WTC11 (cell line): ENCODE measurements around the gene STON2. TPM values are rescaled to one million over a fixed set of nuclear protein-coding genes. Genes with fewer than 3 reads are reported as not detected.

Source experiments
- ATAC-seq: fragments of 200-7000 bp; cut with Tn5 transposase; 2 replicates; pipeline ENCODE4 v1.10.0; 2021; ENCODE audit warnings: mild to moderate bottlenecking, moderate library complexity
- CTCF ChIA-PET: fragments of 300-600 bp; sonication (Branson Sonifier 250); formaldehyde crosslinking; loops from one replicate; lab custom pipeline; 2021; ENCODE audit warnings: antibody characterized with exemption; lab: Charles Lee
- POLR2A ChIA-PET: fragments of 350-600 bp; sonication (Branson Sonifier 250); formaldehyde crosslinking; loops from one replicate; lab custom pipeline; 2021; ENCODE audit warnings: antibody characterized with exemption; lab: Charles Lee
- DNase-seq: peaks from one replicate; pipeline ENCODE4 v3.0.0; 2021; ENCODE audit warnings: low spot score
- H3K27ac Mint-ChIP-seq: 2 replicates; pipeline ENCODE4 v1.8.0; 2021; ENCODE audit warnings: mixed read lengths
- H3K27me3 Mint-ChIP-seq: 2 replicates; pipeline ENCODE4 v1.8.0; 2021; ENCODE audit warnings: low read depth, mild to moderate bottlenecking, moderate library complexity, mixed read lengths
- H3K36me3 Mint-ChIP-seq: 2 replicates; pipeline ENCODE4 v1.8.0; 2021; ENCODE audit warnings: mixed read lengths
- H3K4me1 Mint-ChIP-seq: 2 replicates; pipeline ENCODE4 v1.8.0; 2022; ENCODE audit warnings: mixed read lengths
- H3K4me3 Mint-ChIP-seq: 2 replicates; pipeline ENCODE4 v1.8.0; 2021; ENCODE audit warnings: mild to moderate bottlenecking, moderate library complexity, mixed read lengths
- H3K9me3 Mint-ChIP-seq: 2 replicates; pipeline ENCODE4 v1.8.0; 2021; ENCODE audit warnings: mixed read lengths
- ARID4B ChIP-seq: sonication (generic); formaldehyde crosslinking; IDR thresholded peaks from 2 replicates; pipeline ENCODE4 v1.8.0; 2023; ENCODE audit warnings: missing genetic modification reagents, mild to moderate bottlenecking, borderline replicate concordance
- ATF2 ChIP-seq: sonication (generic); formaldehyde crosslinking; IDR thresholded peaks from 2 replicates; pipeline ENCODE4 v1.8.1; 2022; ENCODE audit warnings: low read depth, missing genetic modification reagents, borderline replicate concordance
- ATF3 ChIP-seq: sonication (generic); formaldehyde crosslinking; conservative IDR thresholded peaks from 2 replicates; pipeline ENCODE4 v1.8.1; 2022; ENCODE audit warnings: mild to moderate bottlenecking, missing genetic modification reagents
- CREB1 ChIP-seq: sonication (generic); formaldehyde crosslinking; IDR thresholded peaks from 2 replicates; pipeline ENCODE4 v1.8.0; 2023; ENCODE audit warnings: mild to moderate bottlenecking, missing genetic modification reagents
- CREM ChIP-seq: sonication (generic); formaldehyde crosslinking; IDR thresholded peaks from 2 replicates; pipeline ENCODE4 v1.8.1; 2022; ENCODE audit warnings: mild to moderate bottlenecking, missing genetic modification reagents, moderate library complexity
- ELF4 ChIP-seq: sonication (generic); formaldehyde crosslinking; IDR thresholded peaks from 2 replicates; pipeline ENCODE4 v1.8.1; 2022; ENCODE audit warnings: low read depth, mild to moderate bottlenecking, moderate library complexity, missing genetic modification reagents
- FOXK1 ChIP-seq: sonication (generic); formaldehyde crosslinking; IDR thresholded peaks from 2 replicates; pipeline ENCODE4 v1.8.0; 2022; ENCODE audit warnings: mild to moderate bottlenecking, moderate library complexity, missing genetic modification reagents
- FOXP1 ChIP-seq: sonication (generic); formaldehyde crosslinking; IDR thresholded peaks from 2 replicates; pipeline ENCODE4 v1.8.0; 2022; ENCODE audit warnings: missing genetic modification reagents, mild to moderate bottlenecking, moderate library complexity, borderline replicate concordance
- GRHL2 ChIP-seq: fragments of 250-450 bp; sonication (Bioruptor Pico); IDR thresholded peaks from 2 replicates; pipeline ENCODE4 v1.8.0; 2022; ENCODE audit warnings: mild to moderate bottlenecking, moderate library complexity; ENCODE audit not compliant: insufficient replicate concordance, severe bottlenecking
- JAZF1 ChIP-seq: fragments of 250-450 bp; sonication (Bioruptor Pico); IDR thresholded peaks from 2 replicates; pipeline ENCODE4 v1.9.0; 2021; ENCODE audit warnings: moderate library complexity, mild to moderate bottlenecking, inconsistent platforms
- MAX ChIP-seq: sonication (generic); formaldehyde crosslinking; IDR thresholded peaks from 2 replicates; pipeline ENCODE4 v1.8.0; 2022; ENCODE audit warnings: mild to moderate bottlenecking, missing genetic modification reagents
- MLX ChIP-seq: sonication (generic); formaldehyde crosslinking; IDR thresholded peaks from 2 replicates; pipeline ENCODE4 v1.8.1; 2023; ENCODE audit warnings: mild to moderate bottlenecking, missing genetic modification reagents, moderate library complexity
- PRRX2 ChIP-seq: fragments of 250-450 bp; sonication (Bioruptor Pico); IDR thresholded peaks from 2 replicates; pipeline ENCODE4 v1.8.0; 2021; ENCODE audit warnings: mild to moderate bottlenecking
- RORB ChIP-seq: fragments of 250-450 bp; sonication (Bioruptor Pico); IDR thresholded peaks from 2 replicates; pipeline ENCODE4 v1.9.0; 2021; ENCODE audit warnings: mild to moderate bottlenecking
- TEAD4 ChIP-seq: sonication (generic); formaldehyde crosslinking; IDR thresholded peaks from 2 replicates; pipeline ENCODE4 v1.8.0; 2022; ENCODE audit warnings: mild to moderate bottlenecking, missing genetic modification reagents
- USF1 ChIP-seq: sonication (generic); formaldehyde crosslinking; IDR thresholded peaks from 2 replicates; pipeline ENCODE4 v1.8.0; 2022; ENCODE audit warnings: mild to moderate bottlenecking, missing genetic modification reagents
- USF2 ChIP-seq: sonication (generic); formaldehyde crosslinking; IDR thresholded peaks from 2 replicates; pipeline ENCODE4 v1.8.1; 2023; ENCODE audit warnings: mild to moderate bottlenecking, missing genetic modification reagents, moderate library complexity
- ZNF121 ChIP-seq: sonication (generic); formaldehyde crosslinking; IDR thresholded peaks from 2 replicates; pipeline ENCODE4 v1.8.0; 2023; ENCODE audit warnings: missing genetic modification reagents
- ZNF425 ChIP-seq: fragments of 250-450 bp; sonication (Bioruptor Pico); conservative IDR thresholded peaks from 2 replicates; pipeline ENCODE4 v1.9.0; 2021; ENCODE audit warnings: mild to moderate bottlenecking
- total RNA-seq: library from RNA; stranded (reverse); gene quantifications from 3 replicates; pipeline ENCODE4 v1.2.3, GENCODE V29; 2021

Gene STON2
- total RNA-seq, 1 experiment from 2014 or later: 69.2 TPM

- TF ChIP-seq ARID4B (CRISPR knock-in tag) (no peak), TEAD4 (CRISPR knock-in tag) (no peak), CREB1 (CRISPR knock-in tag) (no peak), ZNF425 (no peak), FOXK1 (no peak), FOXP1 (no peak), JAZF1 (CRISPR knock-in tag) (no peak)
Measured at GRCh38 chr14:81350344-81351130, 49.6 kb downstream of the STON2 start (continued).

GRCh38 chr14:81348061-81348460 is 52.1 kb downstream of the STON2 start:
- Mint-ChIP-seq H3K27me3 (no peaks in the 10 kb centered on the region), H3K4me3 (no peak overlapping the region), H3K9me3 (0 out of 2 replicates have a peak, but pooled peaks cover 5% of the 10 kb centered on the region), H3K36me3 (no peaks in the 10 kb centered on the region), H3K27ac (no peak overlapping the region), H3K4me1 (peaks cover 41% of the 10 kb centered on the region)
- ChIA-PET POLR2A (no interaction called here), CTCF (no interaction called here)
- DNase-seq: no peak
- no peak for ATAC-seq
- TF ChIP-seq MAX (CRISPR knock-in tag) (no peak), MLX (CRISPR knock-in tag) (no peak), ATF3 (no peak), CREM (CRISPR knock-in tag) (no peak), RORB (CRISPR knock-in tag) (no peak), ZNF121 (CRISPR knock-in tag) (no peak), ELF4 (no peak), USF1 (no peak), PRRX2 (CRISPR knock-in tag) (no peak), USF2 (CRISPR knock-in tag) (no peak), GRHL2 (no peak), ZNF425 (no peak), ATF2 (CRISPR knock-in tag) (no peak)
